GM21737 (cell line): ENCODE results near the gene C19orf38.
"Not testable (repeated sequence)": the region's sequence is repeated elsewhere in the genome, so short reads cannot be mapped to it uniquely, and the experiment has no call there.

ENCODE experiments used
- ATAC-seq: cut with Tn5 transposase; IDR thresholded peaks from one replicate; pipeline ENCODE4 v1.9.1; 2021; ENCODE audit warnings: mild to moderate bottlenecking, moderate library complexity; ENCODE audit not compliant: unreplicated experiment

C19orf38 gene

GRCh38 chr19:10846500-10847202 lies 1.6 kb upstream of the C19orf38 start:
- no peak for ATAC-seq

- ATAC-seq: no peak
These were observed 2.4 kb downstream of the C19orf38 start for GRCh38 chr19:10850631-10851030.

GRCh38 chr19:10852098-10852800 lies 4.0 kb downstream of the C19orf38 start:
- no peak for ATAC-seq

- no peak for ATAC-seq
These were observed 4.7 kb downstream of the C19orf38 start for GRCh38 chr19:10852941-10853340.

GRCh38 chr19:10854350-10855089 lies 6.3 kb downstream of the C19orf38 start:
- no peak for ATAC-seq

GRCh38 chr19:10855879-10856522 lies 7.8 kb downstream of the C19orf38 start:
- ATAC-seq: no peak

GRCh38 chr19:10856899-10857298 lies 8.7 kb downstream of the C19orf38 start:
- ATAC-seq: not testable (repeated sequence)

GRCh38 chr19:10858204-10858828 lies 10.1 kb downstream of the C19orf38 start:
- no peak for ATAC-seq

- no peak for ATAC-seq
These were observed 13.0 kb downstream of the C19orf38 start for GRCh38 chr19:10861103-10861651.

- no peak for ATAC-seq
These were observed 14.4 kb downstream of the C19orf38 start for GRCh38 chr19:10862561-10863106.

GRCh38 chr19:10863107-10863717 lies 15.0 kb downstream of the C19orf38 start:
- no peak for ATAC-seq

- no peak for ATAC-seq
These were observed 16.3 kb downstream of the C19orf38 start for GRCh38 chr19:10864538-10864899.

GRCh38 chr19:10866495-10866894 lies 18.3 kb downstream of the C19orf38 start:
- ATAC-seq: no peak

- no peak for ATAC-seq
These were observed 20.8 kb downstream of the C19orf38 start for GRCh38 chr19:10868872-10869547.

GRCh38 chr19:10869872-10870311 lies 21.7 kb downstream of the C19orf38 start:
- ATAC-seq: not testable (repeated sequence)

- ATAC-seq: no peak
These were observed 22.3 kb downstream of the C19orf38 start for GRCh38 chr19:10870501-10870954.

GRCh38 chr19:10870955-10871603 lies 22.9 kb downstream of the C19orf38 start, which contains the start of gene CARM1:
TSS of gene CARM1 (plus strand) at chr19:10871553. CDS start at chr19:10871703, 150 bp downstream.
- ATAC-seq: peak; percentile 79
